BLaER1 (cell line): ENCODE data around the gene C2orf76.

Experiments
- H3K27ac ChIP-seq: shearing (Covaris generic); formaldehyde crosslinking; 2 replicates; pipeline ENCODE4 v1.8.1; 2022
- H3K27me3 ChIP-seq: shearing (Covaris generic); formaldehyde crosslinking; 2 replicates; pipeline ENCODE4 v1.8.1; 2022
- H3K36me3 ChIP-seq: shearing (Covaris generic); formaldehyde crosslinking; 2 replicates; pipeline ENCODE4 v1.8.1; 2022
- H3K4me1 ChIP-seq: shearing (Covaris generic); formaldehyde crosslinking; 2 replicates; pipeline ENCODE4 v1.8.1; 2022
- H3K4me2 ChIP-seq: shearing (Covaris generic); formaldehyde crosslinking; 2 replicates; pipeline ENCODE4 v1.8.1; 2022
- H3K4me3 ChIP-seq: shearing (Covaris generic); formaldehyde crosslinking; 2 replicates; pipeline ENCODE4 v1.8.1; 2022
- H3K9ac ChIP-seq: shearing (Covaris generic); formaldehyde crosslinking; 2 replicates; pipeline ENCODE4 v1.8.1; 2022
- H3K9me3 ChIP-seq: shearing (Covaris generic); formaldehyde crosslinking; 2 replicates; pipeline ENCODE4 v1.8.1; 2022
- H4K20me1 ChIP-seq: shearing (Covaris generic); formaldehyde crosslinking; 2 replicates; pipeline ENCODE4 v1.8.1; 2022
- Cebpa-rat ChIP-seq: shearing (Covaris generic); IDR thresholded peaks from 2 replicates; pipeline ENCODE4 v1.8.1; 2022

C2orf76 gene

DNA sequence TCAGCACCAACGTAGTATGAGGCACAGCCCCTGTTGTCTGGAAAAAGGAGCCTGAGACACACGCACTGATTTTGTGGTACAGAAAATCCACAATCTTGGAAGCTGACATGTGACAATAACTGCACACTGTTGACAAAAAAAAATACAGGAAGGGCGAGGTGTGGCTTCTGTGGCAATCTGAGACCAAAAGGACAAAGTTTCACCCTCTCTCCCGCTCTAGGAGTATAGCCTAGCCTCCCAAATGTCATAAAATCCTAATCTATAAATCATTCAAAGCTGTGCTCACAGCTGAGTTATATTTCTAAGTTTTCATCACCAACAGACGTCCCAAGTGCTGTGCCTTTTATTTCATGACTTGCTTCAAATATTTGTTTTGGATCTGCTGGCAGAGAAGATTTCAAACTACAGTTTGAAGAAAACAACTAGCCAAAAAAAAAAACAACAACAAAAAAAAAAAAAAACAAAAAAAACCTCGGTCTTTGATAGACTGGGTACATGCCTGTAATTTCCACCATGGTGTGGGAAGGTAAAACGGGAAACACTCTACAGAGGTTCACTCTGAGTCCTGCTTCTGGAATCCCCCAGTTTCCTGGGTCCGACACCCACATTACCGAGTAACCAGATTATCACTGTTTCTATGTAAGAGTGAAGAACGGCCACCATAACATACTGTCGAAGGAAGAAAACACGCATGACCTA is 61.0 kb downstream of the C2orf76 start:
- Histone ChIP-seq H3K4me1 (no peaks in the 10 kb centered on the region), H3K27ac (no peak overlapping the region), H3K9ac (no peak overlapping the region), H3K4me3 (no peak overlapping the region), H3K9me3 (no peaks in the 10 kb centered on the region), H3K4me2 (no peak overlapping the region), H3K36me3 (no peaks in the 10 kb centered on the region), H4K20me1 (no peaks in the 10 kb centered on the region), H3K27me3 (no peaks in the 10 kb centered on the region)
- no peak for TF ChIP-seq Cebpa-rat

DNA sequence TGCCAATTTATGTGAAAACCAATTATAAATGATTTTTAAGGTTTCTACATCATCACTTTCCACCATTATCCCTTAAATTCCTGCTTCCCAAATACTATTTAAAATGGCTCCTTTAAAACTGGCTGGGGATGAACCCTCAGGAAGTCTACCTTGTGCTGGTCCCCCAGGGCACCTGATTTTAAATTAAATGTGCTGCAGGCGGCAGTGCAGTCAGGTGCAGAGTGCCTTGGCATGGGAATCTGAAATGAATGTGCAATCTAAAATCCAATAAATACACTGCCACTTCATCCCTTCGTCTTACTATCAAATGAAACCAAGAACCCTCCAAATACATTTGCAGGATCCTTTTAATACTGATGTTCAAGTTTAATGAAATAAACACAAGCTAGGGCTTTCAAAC is 61.8 kb downstream of the C2orf76 start:
- Histone ChIP-seq H3K4me3 (no peak overlapping the region), H3K36me3 (no peaks in the 10 kb centered on the region), H3K27ac (no peak overlapping the region), H4K20me1 (no peaks in the 10 kb centered on the region), H3K4me2 (no peak overlapping the region), H3K9me3 (no peaks in the 10 kb centered on the region), H3K9ac (no peak overlapping the region), H3K27me3 (no peaks in the 10 kb centered on the region), H3K4me1 (no peaks in the 10 kb centered on the region)
- no peak for TF ChIP-seq Cebpa-rat

DNA sequence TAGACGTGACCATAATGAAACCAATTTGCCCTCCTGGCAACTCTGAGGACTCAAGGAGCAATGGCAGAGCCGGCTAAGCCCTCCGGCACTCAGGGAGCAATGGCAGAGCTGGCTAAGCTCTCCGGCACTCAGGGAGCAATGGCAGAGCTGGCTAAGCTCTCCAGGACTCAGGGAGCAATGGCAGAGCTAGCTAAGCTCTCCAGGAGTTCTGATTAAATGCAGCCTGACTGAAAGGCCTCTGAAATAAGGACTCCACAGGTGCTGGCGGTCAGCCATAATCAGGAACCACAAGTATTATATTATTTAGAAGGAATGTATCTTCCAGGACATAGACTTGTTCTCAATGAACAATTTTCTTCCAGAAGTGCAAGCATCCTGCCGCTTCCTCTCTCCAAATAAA is 65.2 kb downstream of the C2orf76 start:
- H3K4me3 ChIP-seq: no peak overlapping the region
- no peaks in the 10 kb centered on the region for H3K4me1 ChIP-seq
- no peaks in the 10 kb centered on the region for H4K20me1 ChIP-seq
- H3K27me3 ChIP-seq: no peaks in the 10 kb centered on the region
- no peaks in the 10 kb centered on the region for H3K36me3 ChIP-seq
- TF ChIP-seq Cebpa-rat: no peak
- no peak overlapping the region for H3K9ac ChIP-seq
- no peak overlapping the region for H3K4me2 ChIP-seq
- H3K9me3 ChIP-seq: no peaks in the 10 kb centered on the region
- H3K27ac ChIP-seq: no peak overlapping the region

GRCh38 chr2:119295688-119296375 is 70.8 kb downstream of the C2orf76 start:
- H3K4me2 ChIP-seq: no peak overlapping the region
- H3K27ac ChIP-seq: no peak overlapping the region
- no peaks in the 10 kb centered on the region for H3K36me3 ChIP-seq
- H3K4me3 ChIP-seq: no peak overlapping the region
- no peaks in the 10 kb centered on the region for H3K4me1 ChIP-seq
- no peaks in the 10 kb centered on the region for H3K9me3 ChIP-seq
- no peaks in the 10 kb centered on the region for H4K20me1 ChIP-seq
- H3K9ac ChIP-seq: no peak overlapping the region
- no peak for TF ChIP-seq Cebpa-rat
- H3K27me3 ChIP-seq: no peaks in the 10 kb centered on the region

DNA sequence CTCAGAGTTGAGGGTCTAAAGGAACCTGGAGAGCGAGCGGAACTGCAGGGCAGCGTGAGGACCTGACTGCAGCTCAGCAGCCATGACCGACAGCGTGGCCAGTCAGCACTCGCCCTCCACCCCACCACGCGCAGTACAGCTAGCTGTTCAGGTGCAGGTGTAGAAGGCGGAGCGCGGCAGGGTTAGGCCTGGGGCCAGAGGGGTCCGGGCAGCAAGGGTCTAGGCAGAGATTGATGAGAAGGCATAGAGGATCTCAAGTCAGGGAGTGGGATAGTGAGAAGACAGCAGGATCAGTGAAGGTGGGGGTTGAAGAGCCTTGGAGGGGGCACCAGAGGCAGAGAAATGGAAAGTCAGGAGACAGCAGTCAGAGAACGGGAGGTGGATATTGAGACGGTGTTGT is 72.0 kb downstream of the C2orf76 start:
- Histone ChIP-seq H3K9ac (no peak overlapping the region), H3K4me2 (no peak overlapping the region), H4K20me1 (no peaks in the 10 kb centered on the region), H3K27me3 (no peaks in the 10 kb centered on the region), H3K4me3 (no peak overlapping the region), H3K27ac (no peak overlapping the region), H3K4me1 (no peaks in the 10 kb centered on the region), H3K9me3 (no peaks in the 10 kb centered on the region), H3K36me3 (no peaks in the 10 kb centered on the region)
- TF ChIP-seq Cebpa-rat: no peak

GRCh38 chr2:119293900-119294299 is 72.7 kb downstream of the C2orf76 start:
- H3K4me1 ChIP-seq: no peaks in the 10 kb centered on the region
- H3K27ac ChIP-seq: no peak overlapping the region
- H3K27me3 ChIP-seq: no peaks in the 10 kb centered on the region
- no peak overlapping the region for H3K9ac ChIP-seq
- H3K36me3 ChIP-seq: no peaks in the 10 kb centered on the region
- no peak for TF ChIP-seq Cebpa-rat
- no peaks in the 10 kb centered on the region for H3K9me3 ChIP-seq
- H4K20me1 ChIP-seq: no peaks in the 10 kb centered on the region
- no peak overlapping the region for H3K4me2 ChIP-seq
- H3K4me3 ChIP-seq: no peak overlapping the region

DNA sequence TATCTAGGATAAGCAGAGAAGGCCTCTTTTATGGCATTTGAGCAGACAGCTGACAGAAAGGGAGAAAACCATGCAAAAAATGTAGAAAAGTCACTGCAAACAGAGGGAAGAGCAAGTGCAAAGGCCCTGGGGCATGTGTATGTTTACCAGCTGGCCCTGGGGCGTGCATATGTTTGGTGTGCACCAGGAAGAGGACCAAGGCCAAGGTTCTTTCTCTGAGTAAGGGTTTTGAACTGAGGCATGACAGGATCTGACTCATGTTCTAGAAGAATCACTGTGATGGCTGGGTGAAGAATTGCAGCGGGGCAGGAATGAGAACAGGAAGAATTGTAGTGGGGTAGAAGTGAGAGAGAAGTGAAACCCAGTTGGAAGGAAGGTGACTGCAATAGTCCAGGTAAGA is 73.4 kb downstream of the C2orf76 start:
- Histone ChIP-seq H3K27me3 (no peaks in the 10 kb centered on the region), H3K36me3 (no peaks in the 10 kb centered on the region), H3K4me3 (no peak overlapping the region), H3K4me1 (no peaks in the 10 kb centered on the region), H3K27ac (no peak overlapping the region), H3K4me2 (no peak overlapping the region), H4K20me1 (no peaks in the 10 kb centered on the region), H3K9ac (no peak overlapping the region), H3K9me3 (no peaks in the 10 kb centered on the region)
- TF ChIP-seq Cebpa-rat: no peak

- H3K4me1 ChIP-seq: no peaks in the 10 kb centered on the region
- H3K27me3 ChIP-seq: no peaks in the 10 kb centered on the region
- H4K20me1 ChIP-seq: no peaks in the 10 kb centered on the region
- H3K9ac ChIP-seq: no peak overlapping the region
- H3K36me3 ChIP-seq: no peaks in the 10 kb centered on the region
- no peak overlapping the region for H3K27ac ChIP-seq
- TF ChIP-seq Cebpa-rat: no peak
- H3K9me3 ChIP-seq: no peaks in the 10 kb centered on the region
- H3K4me2 ChIP-seq: no peak overlapping the region
- no peak overlapping the region for H3K4me3 ChIP-seq
Measured at GRCh38 chr2:119292226-119292625, 74.4 kb downstream of the C2orf76 start.

DNA sequence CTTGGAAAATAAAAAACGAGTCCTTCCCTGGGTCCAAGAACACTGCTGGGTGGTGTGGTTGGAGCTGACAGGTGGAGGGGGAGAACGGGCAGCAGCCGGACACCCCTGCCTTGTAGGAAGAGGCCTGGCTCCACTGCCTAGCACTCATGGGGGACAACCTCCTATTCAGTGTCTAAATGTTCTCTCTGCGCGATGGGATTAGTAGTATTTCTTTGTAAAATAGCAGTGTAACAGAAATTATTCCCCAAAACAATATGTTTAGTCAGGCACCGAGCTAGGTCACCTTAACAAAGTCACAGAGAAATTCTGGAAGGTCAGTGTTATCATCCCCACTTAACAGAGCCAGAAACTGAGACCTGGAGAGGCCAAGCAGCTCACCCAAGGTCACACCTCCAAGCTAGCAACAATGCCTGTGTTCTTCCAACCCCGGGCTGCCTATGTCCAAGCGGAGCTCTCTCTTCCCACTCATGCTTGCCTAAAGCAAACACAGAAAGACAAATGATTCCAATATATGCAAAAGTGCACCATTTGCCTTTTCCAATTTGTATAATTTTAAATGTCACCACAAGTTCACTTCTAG is 75.0 kb downstream of the C2orf76 start:
- H3K4me1 ChIP-seq: no peaks in the 10 kb centered on the region
- no peak overlapping the region for H3K4me3 ChIP-seq
- no peak overlapping the region for H3K9ac ChIP-seq
- no peaks in the 10 kb centered on the region for H3K36me3 ChIP-seq
- no peaks in the 10 kb centered on the region for H3K9me3 ChIP-seq
- H3K27me3 ChIP-seq: no peaks in the 10 kb centered on the region
- H4K20me1 ChIP-seq: no peaks in the 10 kb centered on the region
- no peak for TF ChIP-seq Cebpa-rat
- H3K27ac ChIP-seq: no peak overlapping the region
- no peak overlapping the region for H3K4me2 ChIP-seq

DNA sequence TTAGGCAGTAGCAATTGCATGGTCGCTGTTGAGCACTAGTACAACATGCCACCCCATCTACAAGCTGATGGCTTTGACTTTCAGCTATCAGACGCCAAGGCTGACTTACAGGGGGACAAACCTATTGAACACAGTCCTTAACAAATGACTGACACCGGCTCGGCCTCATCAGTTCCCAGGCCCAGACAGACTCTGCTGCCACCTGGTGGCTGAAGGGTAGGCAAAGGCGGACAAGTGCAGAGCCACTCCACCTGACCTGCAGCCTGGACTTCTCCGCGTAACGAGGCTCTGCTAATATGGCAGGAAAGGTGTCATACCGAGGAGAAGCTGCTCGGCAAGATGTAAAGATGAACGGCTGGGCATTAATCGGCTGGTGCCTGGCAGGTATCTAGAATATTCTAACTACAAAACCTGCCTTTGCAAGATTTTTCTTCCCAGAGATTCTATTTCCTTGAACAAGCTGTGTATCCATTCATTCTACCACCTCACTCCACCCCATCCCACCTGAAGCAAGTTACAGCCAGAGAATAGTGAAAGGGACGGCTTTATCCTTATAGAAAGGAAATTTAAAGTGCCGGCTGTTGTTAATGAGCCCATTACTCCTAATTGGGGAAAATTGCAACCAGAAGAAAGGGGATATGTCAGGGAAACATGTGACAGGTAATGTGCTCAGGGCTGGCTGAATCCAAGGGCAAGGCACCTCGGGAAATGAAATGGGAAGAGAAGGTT is 75.6 kb downstream of the C2orf76 start:
- H3K9ac ChIP-seq: no peak overlapping the region
- H3K27ac ChIP-seq: no peak overlapping the region
- no peaks in the 10 kb centered on the region for H3K27me3 ChIP-seq
- H3K4me2 ChIP-seq: no peak overlapping the region
- H4K20me1 ChIP-seq: no peaks in the 10 kb centered on the region
- H3K4me1 ChIP-seq: no peaks in the 10 kb centered on the region
- H3K4me3 ChIP-seq: no peak overlapping the region
- H3K9me3 ChIP-seq: no peaks in the 10 kb centered on the region
- H3K36me3 ChIP-seq: no peaks in the 10 kb centered on the region
- TF ChIP-seq Cebpa-rat: no peak
